Stomach (tissue), 9 donors: ENCODE measurements around the gene GIMAP5. TPM values are rescaled to one million over a fixed set of nuclear protein-coding genes. Genes with fewer than 3 reads are reported as not detected.

Source experiments
- DNase-seq, 2 donors: peaks; one replicate each; pipeline versions ENCODE4 v3.0.0 to v3.0.0-alpha.2; 2013 to 2019
- H3K27ac ChIP-seq, 5 donors: fragments of 200-600 bp in 4 of 5; sonication (generic) in 4 of 5; one replicate each; pipeline ENCODE4 v1.5.1; 2013 to 2019; ENCODE audit warnings: mild to moderate bottlenecking in 1 of 5, moderate library complexity in 1 of 5
- H3K27me3 ChIP-seq, 3 donors: fragments of 200-600 bp; sonication (generic); one replicate each; pipeline ENCODE4 v1.5.1; 2017 to 2019; ENCODE audit warnings: mixed run types in 1 of 3
- H3K36me3 ChIP-seq, 4 donors: fragments of 200-600 bp; sonication (generic); 1 replicate in 3 of 4; 2 replicates in 1 of 4; pipeline ENCODE4 v1.5.1; 2016 to 2019
- H3K4me1 ChIP-seq, 4 donors: fragments of 200-600 bp; sonication (generic); one replicate each; pipeline ENCODE4 v1.5.1; 2016 to 2019
- H3K4me3 ChIP-seq, 4 donors: fragments of 200-600 bp; sonication (generic) in 3 of 4; one replicate each; pipeline ENCODE4 v1.5.1; 2016 to 2019; ENCODE audit warnings: mild to moderate bottlenecking in 1 of 4
- H3K9me3 ChIP-seq, 4 donors: fragments of 200-600 bp; sonication (generic); one replicate each; pipeline ENCODE4 v1.5.1; 2016 to 2019
- EP300 ChIP-seq: sonication (generic); formaldehyde crosslinking; IDR thresholded peaks from one replicate; pipeline ENCODE4 v1.6.1; 2017; ENCODE audit warnings: antibody characterized with exemption
- POLR2A ChIP-seq, 4 donors: fragments of 450-650 bp; IDR thresholded peaks; one replicate each; pipeline ENCODE4 v1.6.1; 2016; ENCODE audit warnings: antibody characterized with exemption in 4 of 4, control low read depth in 2 of 4, mild to moderate bottlenecking in 1 of 4, moderate library complexity in 1 of 4
- POLR2AphosphoS5 ChIP-seq, 3 donors: sonication (generic); formaldehyde crosslinking; IDR thresholded peaks; one replicate each; pipeline ENCODE4 v1.6.1; 2016; ENCODE audit warnings: antibody characterized with exemption in 3 of 3
- WGBS, 5 donors: extraction: QIAGEN DNeasy Blood & Tissue Kit in 3 of 5; methylation state at CpG; one replicate each; pipeline versions ENCODE4 v1.1.5 to v1.1.7; 2013 to 2018; 5-methylcytosine and 5-hydroxymethylcytosine counted together
- intact Hi-C: fragments of 100-400 bp; cut with DNase I; formaldehyde crosslinking; loops from one replicate; pipeline ENCODE4 v1.15.1; 2023; ENCODE audit warnings: low total_unique reads
- polyA plus RNA-seq, 3 donors: library from polyadenylated mRNA; stranded (reverse); fragments of 200-250 nt; gene quantifications; one replicate each; pipeline ENCODE4 v1.2.3, GENCODE V29; 2013
- total RNA-seq, 5 donors: library from RNA; depleted of rRNA; stranded (reverse); fragments of >200 nt; gene quantifications; one replicate each; pipeline versions ENCODE4 v1.1.0 to v1.2.3, GENCODE V29; 2014 to 2016
- TF ChIP-seq, protein P1 (sequence below), 7 experiments: fragments of 450-650 bp in 4 of 7; fragments of 200-600 bp in 3 of 7; sonication (generic) in 3 of 7; IDR thresholded peaks; one replicate each; pipeline ENCODE4 v1.5.1; 2016 to 2019; ENCODE audit warnings: antibody characterized with exemption in 7 of 7, control low read depth in 2 of 7, mild to moderate bottlenecking in 1 of 7
- donor health status: healthy with polysubstance abuse.
- donor health status: Bipolar disorder and iron deficiency.
- donor health status: healthy.

The GIMAP5 gene
- total and polyA plus RNA-seq, 8 donors = 7.0 to 25.2 (median 17.5) TPM

DNA sequence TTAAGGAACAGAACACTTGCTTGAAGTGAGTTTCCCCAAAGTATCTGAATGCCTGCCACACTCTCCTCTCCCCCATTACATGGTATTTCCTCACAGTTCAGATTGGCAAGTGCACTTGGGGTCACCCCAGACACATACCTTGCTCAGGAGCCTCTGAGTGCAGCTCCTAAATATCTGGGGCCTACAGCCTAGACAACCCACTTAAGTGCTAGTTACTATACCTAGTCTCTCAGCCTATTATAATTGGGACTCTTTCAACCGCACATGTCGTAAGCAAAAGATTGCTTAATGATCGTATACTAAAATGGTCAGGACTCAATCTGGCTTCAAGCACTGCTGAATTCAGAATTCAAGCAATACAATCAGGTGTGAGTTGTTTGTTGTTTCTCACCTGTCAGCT is 43.1 kb downstream of the GIMAP5 start:
- Histone ChIP-seq H3K36me3 (no peaks in the 10 kb centered on the region), H3K4me1 (peaks cover 12 to 43% (median 28%) of the 10 kb centered on the region in 4 donors), H3K9me3 (no peaks in the 10 kb centered on the region), H3K4me3 (no peak overlapping the region), H3K27me3 (no peaks in the 10 kb centered on the region), H3K27ac (peak overlapping the region; percentile 45 to 85 (median 54))
- 48 to 76% (median 59%) methylated on average over 3 of the region's 3 CpGs for WGBS, 5 donors
- DNase-seq = no peak
- intact Hi-C loops = no loop called here
- TF ChIP-seq POLR2A (IDR thresholded peaks at IDR 0.05) = no peak

DNA sequence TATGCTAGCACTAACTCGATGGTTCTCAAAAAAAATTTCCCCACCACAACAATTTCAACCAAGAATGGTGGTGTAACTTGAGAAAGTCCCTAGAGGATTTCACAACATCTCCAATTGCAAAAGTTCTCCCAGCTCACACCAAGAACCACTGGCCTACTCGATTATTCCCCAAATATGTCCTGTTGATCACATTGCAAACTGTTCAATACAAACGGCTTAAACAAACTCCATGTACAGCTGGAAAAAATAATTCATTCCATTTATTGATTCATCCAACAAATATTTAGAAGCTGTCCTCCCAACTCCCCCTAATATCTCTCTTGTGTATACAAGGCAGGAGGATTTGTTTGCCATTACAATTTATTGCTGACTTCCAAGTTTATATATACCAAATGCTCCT is 43.9 kb downstream of the GIMAP5 start:
- Histone ChIP-seq H3K27me3 (no peaks in the 10 kb centered on the region), H3K9me3 (no peaks in the 10 kb centered on the region), H3K4me1 (peaks cover 12 to 49% (median 33%) of the 10 kb centered on the region in 4 donors), H3K27ac (peak overlapping the region in 4 of 5 donors; percentile 45 to 85 (median 72)), H3K4me3 (no peak overlapping the region), H3K36me3 (no peaks in the 10 kb centered on the region)
- 25 to 44% (median 34%) methylated on average over 3 of the region's 3 CpGs for WGBS, 5 donors
- TF ChIP-seq EP300 (no peak), POLR2A (IDR thresholded peaks at IDR 0.05) (no peak), POLR2AphosphoS5 (IDR thresholded peaks at IDR 0.05) (peak in 1 of 3 donors; percentile 4)
- TF ChIP-seq, protein P1, sequence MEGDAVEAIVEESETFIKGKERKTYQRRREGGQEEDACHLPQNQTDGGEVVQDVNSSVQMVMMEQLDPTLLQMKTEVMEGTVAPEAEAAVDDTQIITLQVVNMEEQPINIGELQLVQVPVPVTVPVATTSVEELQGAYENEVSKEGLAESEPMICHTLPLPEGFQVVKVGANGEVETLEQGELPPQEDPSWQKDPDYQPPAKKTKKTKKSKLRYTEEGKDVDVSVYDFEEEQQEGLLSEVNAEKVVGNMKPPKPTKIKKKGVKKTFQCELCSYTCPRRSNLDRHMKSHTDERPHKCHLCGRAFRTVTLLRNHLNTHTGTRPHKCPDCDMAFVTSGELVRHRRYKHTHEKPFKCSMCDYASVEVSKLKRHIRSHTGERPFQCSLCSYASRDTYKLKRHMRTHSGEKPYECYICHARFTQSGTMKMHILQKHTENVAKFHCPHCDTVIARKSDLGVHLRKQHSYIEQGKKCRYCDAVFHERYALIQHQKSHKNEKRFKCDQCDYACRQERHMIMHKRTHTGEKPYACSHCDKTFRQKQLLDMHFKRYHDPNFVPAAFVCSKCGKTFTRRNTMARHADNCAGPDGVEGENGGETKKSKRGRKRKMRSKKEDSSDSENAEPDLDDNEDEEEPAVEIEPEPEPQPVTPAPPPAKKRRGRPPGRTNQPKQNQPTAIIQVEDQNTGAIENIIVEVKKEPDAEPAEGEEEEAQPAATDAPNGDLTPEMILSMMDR (IDR thresholded peaks at IDR 0.05) = no peak
- peak in 1 of 2 donors; percentile 41 for DNase-seq
- intact Hi-C loops = no loop called here

DNA sequence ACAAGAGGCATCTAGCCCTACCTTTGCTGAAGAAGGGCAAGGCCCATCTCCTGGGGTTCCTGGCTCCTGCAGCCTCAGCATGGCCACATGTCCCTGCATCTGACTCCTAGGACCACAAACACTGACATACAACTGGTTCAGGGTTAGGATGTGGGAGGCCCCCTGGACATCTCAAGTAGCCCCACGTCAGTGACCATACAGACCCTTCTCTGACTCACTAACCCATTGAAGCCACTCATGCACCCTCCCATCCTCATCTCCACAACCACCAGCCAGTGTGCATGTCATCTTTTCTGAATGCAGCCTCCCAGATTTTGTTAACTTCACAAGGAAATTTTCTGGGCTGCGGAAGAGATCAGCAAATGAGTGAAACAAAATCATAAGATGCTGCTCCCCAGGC is 44.7 kb downstream of the GIMAP5 start:
- WGBS, 5 donors = 76 to 100% (median 85%) methylated on average over 2 of the region's 2 CpGs
- H3K27me3 ChIP-seq = no peaks in the 10 kb centered on the region
- H3K27ac ChIP-seq = peak overlapping the region; percentile 44 to 85 (median 70)
- no peaks in the 10 kb centered on the region for H3K9me3 ChIP-seq
- peaks cover 13 to 57% (median 39%) of the 10 kb centered on the region in 4 donors for H3K4me1 ChIP-seq
- DNase-seq = no peak
- no peak for TF ChIP-seq EP300
- TF ChIP-seq, protein P1 (IDR thresholded peaks at IDR 0.05) = no peak
- TF ChIP-seq POLR2AphosphoS5 (IDR thresholded peaks at IDR 0.05) = no peak
- TF ChIP-seq POLR2A (IDR thresholded peaks at IDR 0.05) = no peak
- no peak overlapping the region for H3K4me3 ChIP-seq
- intact Hi-C loops = no loop called here
- H3K36me3 ChIP-seq = no peaks in the 10 kb centered on the region

DNA sequence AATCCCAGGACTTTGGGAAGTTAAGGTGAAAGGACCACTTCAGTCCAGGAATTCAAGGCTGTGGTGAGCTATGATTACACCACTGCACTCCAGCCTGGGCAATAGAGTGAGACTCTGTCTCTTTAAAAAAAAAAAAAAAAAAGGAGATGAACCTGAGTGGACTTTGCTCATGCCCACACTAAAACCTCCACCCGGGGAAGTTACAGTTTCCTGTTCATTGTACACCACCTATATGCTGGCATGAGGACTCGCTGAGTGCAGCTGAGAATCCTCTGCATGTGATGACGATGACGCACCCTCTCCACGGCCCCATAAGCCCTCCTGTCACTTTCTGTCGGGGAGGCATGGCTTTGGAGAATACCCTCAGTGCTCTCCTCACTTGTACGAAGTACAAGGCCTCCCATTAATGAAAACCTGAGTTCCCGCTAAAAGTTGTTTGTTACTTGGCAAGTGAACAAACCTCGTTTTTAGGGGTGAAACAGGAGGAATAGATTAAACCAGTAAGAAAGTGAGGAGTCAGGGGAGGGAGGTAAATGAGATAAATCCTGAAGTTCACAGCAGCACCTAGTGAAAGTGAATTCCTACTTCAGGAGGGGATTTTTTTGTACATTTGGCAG is 47.0 kb downstream of the GIMAP5 start:
- WGBS, 5 donors = 15 to 36% (median 19%) methylated on average over 9 of the region's 9 CpGs
- peak; percentile 45 to 69 for DNase-seq
- TF ChIP-seq POLR2AphosphoS5 (IDR thresholded peaks at IDR 0.05) (peak in 1 of 3 donors; percentile 13), EP300 (no peak)
- intact Hi-C loops = no loop called here
- peak overlapping the region in 1 of 4 donors; percentile 9 for H3K4me3 ChIP-seq
- H3K4me1 ChIP-seq = peaks cover 31 to 70% (median 53%) of the 10 kb centered on the region in 4 donors
- no peaks in the 10 kb centered on the region for H3K27me3 ChIP-seq
- H3K9me3 ChIP-seq = no peaks in the 10 kb centered on the region
- H3K36me3 ChIP-seq = no peaks in the 10 kb centered on the region
- peak overlapping the region; percentile 18 to 85 (median 82) for H3K27ac ChIP-seq

DNA sequence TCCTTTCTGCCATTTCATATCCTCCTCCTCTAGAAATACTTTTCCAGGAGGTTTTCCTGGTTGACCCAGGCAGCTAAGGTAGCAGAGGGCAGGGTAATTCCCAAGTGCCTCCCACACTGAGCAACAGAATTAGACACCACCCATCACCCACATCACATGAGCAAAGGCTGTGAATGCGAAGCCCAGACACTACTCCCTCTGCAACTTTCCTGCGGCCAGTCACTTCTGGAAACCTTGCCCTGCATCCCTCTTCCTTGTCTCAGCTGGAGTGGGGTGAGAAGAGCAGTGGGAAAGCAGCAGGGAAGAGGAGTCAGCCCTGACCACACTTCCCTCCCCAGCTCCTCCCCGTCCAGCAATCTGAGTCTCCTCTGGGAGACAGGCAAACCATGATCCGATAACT is 47.7 kb downstream of the GIMAP5 start:
- WGBS, 5 donors = 54 to 68% (median 59%) methylated on average over 4 of the region's 4 CpGs
- DNase-seq = peak in 1 of 2 donors; percentile 44
- Histone ChIP-seq H3K27me3 (no peaks in the 10 kb centered on the region), H3K4me3 (no peak overlapping the region), H3K4me1 (peaks cover 31 to 70% (median 53%) of the 10 kb centered on the region in 4 donors), H3K27ac (peak overlapping the region; percentile 68 to 85 (median 82)), H3K9me3 (no peaks in the 10 kb centered on the region), H3K36me3 (no peaks in the 10 kb centered on the region)
- no peak for TF ChIP-seq POLR2A (IDR thresholded peaks at IDR 0.05)
- TF ChIP-seq, protein P1 (IDR thresholded peaks at IDR 0.05) = no peak
- intact Hi-C loops = no loop called here
